GM11168 (cell line): ENCODE results near the gene MALRD1.

ENCODE experiments used
- in situ Hi-C: fragments of 300-500 bp; cut with MboI; formaldehyde crosslinking; loops from one replicate; pipeline ENCODE4 v1.12.0; 2022; ENCODE audit warnings: low sequenced_read_pairs; ENCODE audit not compliant: unreplicated experiment

MALRD1 gene

GRCh38 chr10:19626156-19626555, 577.6 kb downstream of the MALRD1 start:
- in situ Hi-C loops: no loop called here

GRCh38 chr10:19628767-19629560, 580.4 kb downstream of the MALRD1 start:
- in situ Hi-C loops: no loop called here

GRCh38 chr10:19629567-19629966, 581.0 kb downstream of the MALRD1 start:
- in situ Hi-C loops: no loop called here

GRCh38 chr10:19634163-19634562, 585.6 kb downstream of the MALRD1 start:
- in situ Hi-C loops: no loop called here

- in situ Hi-C loops: no loop called here
Measured at GRCh38 chr10:19638182-19638895, 589.7 kb downstream of the MALRD1 start.

GRCh38 chr10:19638896-19639233, 590.3 kb downstream of the MALRD1 start:
- in situ Hi-C loops: no loop called here

GRCh38 chr10:19640566-19641263, 592.1 kb downstream of the MALRD1 start:
- in situ Hi-C loops: no loop called here

GRCh38 chr10:19651549-19651948, 602.9 kb downstream of the MALRD1 start:
- in situ Hi-C loops: no loop called here

- in situ Hi-C loops: no loop called here
Measured at GRCh38 chr10:19652750-19653149, 604.1 kb downstream of the MALRD1 start.

- in situ Hi-C loops: no loop called here
Measured at GRCh38 chr10:19653931-19654330, 605.3 kb downstream of the MALRD1 start.

GRCh38 chr10:19654576-19654975, 606.0 kb downstream of the MALRD1 start:
- in situ Hi-C loops: no loop called here

GRCh38 chr10:19656420-19657042, 607.9 kb downstream of the MALRD1 start:
- in situ Hi-C loops: no loop called here

GRCh38 chr10:19658131-19658530, 609.5 kb downstream of the MALRD1 start:
- in situ Hi-C loops: no loop called here

GRCh38 chr10:19658622-19659233, 610.1 kb downstream of the MALRD1 start:
- in situ Hi-C loops: no loop called here

- in situ Hi-C loops: no loop called here
Measured at GRCh38 chr10:19659920-19660655, 611.5 kb downstream of the MALRD1 start.

- in situ Hi-C loops: no loop called here
Measured at GRCh38 chr10:19663344-19663743, 614.7 kb downstream of the MALRD1 start.

- in situ Hi-C loops: no loop called here
Measured at GRCh38 chr10:19668116-19668515, 619.5 kb downstream of the MALRD1 start.

GRCh38 chr10:19676063-19676462, 627.5 kb downstream of the MALRD1 start:
- in situ Hi-C loops: no loop called here

GRCh38 chr10:19683356-19683755, 634.8 kb downstream of the MALRD1 start:
- in situ Hi-C loops: no loop called here

GRCh38 chr10:19683960-19684359, 635.4 kb downstream of the MALRD1 start:
- in situ Hi-C loops: no loop called here
